Testis (tissue), 2 donors: ENCODE measurements around the gene GPR78.

ENCODE experiments used
- POLR2A ChIP-seq: fragments of 450-650 bp; IDR thresholded peaks from one replicate; pipeline ENCODE4 v1.6.1; 2017; ENCODE audit warnings: antibody characterized with exemption, mild to moderate bottlenecking, moderate library complexity
- TF ChIP-seq, protein P1 (sequence below), 3 experiments: fragments of 450-650 bp in 2 of 3; fragments of 200-600 bp in 1 of 3; sonication (generic) in 1 of 3; IDR thresholded peaks; one replicate each; pipeline ENCODE4 v1.5.1; 2016 to 2019; ENCODE audit warnings: antibody characterized with exemption in 3 of 3, mild to moderate bottlenecking in 2 of 3, moderate library complexity in 1 of 3

DNA sequence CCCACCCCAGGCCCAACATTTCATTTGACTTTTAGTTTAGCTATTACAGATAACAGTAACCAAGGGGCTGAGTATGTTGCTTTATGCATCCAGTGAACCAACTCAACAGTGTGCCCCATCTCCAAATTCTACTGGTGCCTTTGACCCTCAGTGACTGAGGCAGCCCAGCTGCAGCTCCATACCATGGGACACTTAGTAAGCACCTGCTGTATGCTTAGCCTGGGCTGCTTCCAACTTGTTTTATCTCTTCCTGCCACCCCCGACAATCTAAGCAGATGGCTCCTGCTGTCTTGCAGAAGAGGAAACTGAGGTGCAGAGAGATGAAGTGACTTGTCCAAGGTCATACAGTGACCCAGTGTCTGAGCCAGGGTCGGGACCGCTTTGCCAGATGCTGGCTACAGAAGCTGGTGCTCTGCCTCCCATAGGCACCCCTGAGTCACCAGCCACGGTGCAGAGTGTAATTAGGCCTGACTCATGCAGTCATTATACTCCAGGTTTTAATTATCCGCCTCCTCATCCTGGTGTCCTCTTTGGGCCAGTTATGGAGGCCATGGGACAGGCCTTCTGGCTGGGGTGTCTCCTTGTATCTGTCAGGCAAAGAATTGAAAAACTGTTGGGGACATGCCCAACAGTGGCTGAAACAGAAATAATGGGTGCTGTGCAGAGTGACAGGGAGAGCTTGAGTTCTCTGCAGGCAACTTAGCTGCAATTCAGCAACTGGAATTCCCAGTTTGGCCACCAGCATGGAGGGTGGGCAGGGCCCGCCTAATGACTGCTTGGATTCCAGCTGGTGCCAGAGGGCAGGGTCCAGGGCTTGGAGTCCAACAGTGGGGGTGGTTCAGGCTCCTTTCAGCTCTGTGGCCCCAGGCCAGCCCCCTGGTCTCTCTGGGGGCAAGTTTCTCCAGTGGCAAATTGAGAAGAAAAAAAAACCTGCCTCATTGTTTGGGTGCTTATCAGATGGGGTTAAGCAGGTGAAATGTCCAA is 8.2 kb upstream of the GPR78 start:
- TF ChIP-seq, protein P1, sequence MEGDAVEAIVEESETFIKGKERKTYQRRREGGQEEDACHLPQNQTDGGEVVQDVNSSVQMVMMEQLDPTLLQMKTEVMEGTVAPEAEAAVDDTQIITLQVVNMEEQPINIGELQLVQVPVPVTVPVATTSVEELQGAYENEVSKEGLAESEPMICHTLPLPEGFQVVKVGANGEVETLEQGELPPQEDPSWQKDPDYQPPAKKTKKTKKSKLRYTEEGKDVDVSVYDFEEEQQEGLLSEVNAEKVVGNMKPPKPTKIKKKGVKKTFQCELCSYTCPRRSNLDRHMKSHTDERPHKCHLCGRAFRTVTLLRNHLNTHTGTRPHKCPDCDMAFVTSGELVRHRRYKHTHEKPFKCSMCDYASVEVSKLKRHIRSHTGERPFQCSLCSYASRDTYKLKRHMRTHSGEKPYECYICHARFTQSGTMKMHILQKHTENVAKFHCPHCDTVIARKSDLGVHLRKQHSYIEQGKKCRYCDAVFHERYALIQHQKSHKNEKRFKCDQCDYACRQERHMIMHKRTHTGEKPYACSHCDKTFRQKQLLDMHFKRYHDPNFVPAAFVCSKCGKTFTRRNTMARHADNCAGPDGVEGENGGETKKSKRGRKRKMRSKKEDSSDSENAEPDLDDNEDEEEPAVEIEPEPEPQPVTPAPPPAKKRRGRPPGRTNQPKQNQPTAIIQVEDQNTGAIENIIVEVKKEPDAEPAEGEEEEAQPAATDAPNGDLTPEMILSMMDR (IDR thresholded peaks at IDR 0.05), result no peak
- TF ChIP-seq POLR2A, result no peak
